Thyroid gland (tissue), 4 donors: Measurements from ENCODE around the gene ZNF692. TPM values are rescaled to one million over a fixed set of nuclear protein-coding genes. Genes with fewer than 3 reads are reported as not detected.

ENCODE experiments used
- DNase-seq, 2 donors: peaks; one replicate each; pipeline ENCODE4 v3.0.0-alpha.2; 2019
- H3K27ac ChIP-seq, 3 donors: fragments of 200-600 bp; sonication (generic); 1 replicate in 2 of 3; 2 replicates in 1 of 3; pipeline ENCODE4 v1.5.1; 2016 to 2019; ENCODE audit warnings: mild to moderate bottlenecking in 1 of 3, moderate library complexity in 1 of 3
- H3K27me3 ChIP-seq: fragments of 200-600 bp; sonication (generic); one replicate; pipeline ENCODE4 v1.5.1; 2019
- H3K36me3 ChIP-seq, 2 donors: fragments of 200-600 bp; sonication (generic); one replicate each; pipeline ENCODE4 v1.5.1; 2016 to 2019
- H3K4me1 ChIP-seq, 2 donors: fragments of 200-600 bp; sonication (generic); one replicate each; pipeline ENCODE4 v1.5.1; 2017 to 2019
- H3K4me3 ChIP-seq, 3 donors: fragments of 200-600 bp; sonication (generic); replicated peaks in 1 of 3; 1 replicate in 2 of 3; 2 replicates in 1 of 3; pipeline ENCODE4 v1.5.1; 2016; ENCODE audit warnings: mild to moderate bottlenecking in 1 of 3
- H3K9me3 ChIP-seq: fragments of 200-600 bp; sonication (generic); one replicate; pipeline ENCODE4 v1.5.1; 2017
- POLR2A ChIP-seq, 2 donors: fragments of 450-650 bp; IDR thresholded peaks; one replicate each; pipeline ENCODE4 v1.6.1; 2017; ENCODE audit warnings: antibody characterized with exemption in 2 of 2, mild to moderate bottlenecking in 2 of 2, moderate library complexity in 1 of 2
- WGBS, 2 donors: methylation state at CpG; one replicate each; pipeline ENCODE4 v1.1.5; 2017; 5-methylcytosine and 5-hydroxymethylcytosine counted together
- intact Hi-C: fragments of 100-400 bp; cut with DNase I; formaldehyde crosslinking; loops from one replicate; pipeline ENCODE4 v1.15.1; 2023
- total RNA-seq, 4 donors: library from RNA; depleted of rRNA; stranded (reverse); fragments of >200 nt; gene quantifications; one replicate each; pipeline ENCODE4 v1.2.3, GENCODE V29; 2016
- TF ChIP-seq, protein P1 (sequence below), 6 experiments: fragments of 200-600 bp in 3 of 6; fragments of 450-650 bp in 3 of 6; sonication (generic) in 3 of 6; IDR thresholded peaks; one replicate each; pipeline ENCODE4 v1.5.1; 2016 to 2019; ENCODE audit warnings: antibody characterized with exemption in 6 of 6, mild to moderate bottlenecking in 2 of 6, inconsistent platforms in 1 of 6, moderate library complexity in 1 of 6

Gene ZNF692
- total RNA-seq, 4 donors from 2014 or later: 17.2 to 59.7 (median 34.1) TPM

DNA sequence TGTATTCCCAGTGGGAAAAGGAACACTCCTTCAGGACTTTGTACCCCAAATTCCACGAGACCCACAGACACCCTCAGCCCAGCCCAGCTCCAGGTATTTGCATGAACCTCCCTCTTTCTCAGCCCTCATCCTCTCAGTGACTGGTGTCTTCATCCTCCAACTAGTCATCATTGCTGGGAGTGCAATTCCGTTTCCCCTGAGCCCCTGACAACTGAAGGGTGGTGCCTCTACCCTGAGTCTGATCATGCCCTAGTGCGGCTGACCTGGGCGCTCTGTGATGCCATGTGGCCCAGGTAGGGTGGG is 3.8 kb upstream of the ZNF692 start:
- H3K36me3 ChIP-seq: no peaks in the 10 kb centered on the region
- no peaks in the 10 kb centered on the region for H3K27me3 ChIP-seq
- intact Hi-C loops: no loop called here
- peaks cover 13 to 23% of the 10 kb centered on the region in 2 donors for H3K4me1 ChIP-seq
- peak overlapping the region; percentile 45 to 72 (median 72) for H3K27ac ChIP-seq
- DNase-seq: no peak
- peak overlapping the region in 2 of 3 donors; percentile 19 to 47 for H3K4me3 ChIP-seq
- WGBS, 2 donors: 14 to 27% methylated on average over 2 of the region's 4 CpGs
- no peak for TF ChIP-seq POLR2A (IDR thresholded peaks at IDR 0.05)
- TF ChIP-seq, protein P1, sequence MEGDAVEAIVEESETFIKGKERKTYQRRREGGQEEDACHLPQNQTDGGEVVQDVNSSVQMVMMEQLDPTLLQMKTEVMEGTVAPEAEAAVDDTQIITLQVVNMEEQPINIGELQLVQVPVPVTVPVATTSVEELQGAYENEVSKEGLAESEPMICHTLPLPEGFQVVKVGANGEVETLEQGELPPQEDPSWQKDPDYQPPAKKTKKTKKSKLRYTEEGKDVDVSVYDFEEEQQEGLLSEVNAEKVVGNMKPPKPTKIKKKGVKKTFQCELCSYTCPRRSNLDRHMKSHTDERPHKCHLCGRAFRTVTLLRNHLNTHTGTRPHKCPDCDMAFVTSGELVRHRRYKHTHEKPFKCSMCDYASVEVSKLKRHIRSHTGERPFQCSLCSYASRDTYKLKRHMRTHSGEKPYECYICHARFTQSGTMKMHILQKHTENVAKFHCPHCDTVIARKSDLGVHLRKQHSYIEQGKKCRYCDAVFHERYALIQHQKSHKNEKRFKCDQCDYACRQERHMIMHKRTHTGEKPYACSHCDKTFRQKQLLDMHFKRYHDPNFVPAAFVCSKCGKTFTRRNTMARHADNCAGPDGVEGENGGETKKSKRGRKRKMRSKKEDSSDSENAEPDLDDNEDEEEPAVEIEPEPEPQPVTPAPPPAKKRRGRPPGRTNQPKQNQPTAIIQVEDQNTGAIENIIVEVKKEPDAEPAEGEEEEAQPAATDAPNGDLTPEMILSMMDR (IDR thresholded peaks at IDR 0.05): no peak
- no peaks in the 10 kb centered on the region for H3K9me3 ChIP-seq

DNA sequence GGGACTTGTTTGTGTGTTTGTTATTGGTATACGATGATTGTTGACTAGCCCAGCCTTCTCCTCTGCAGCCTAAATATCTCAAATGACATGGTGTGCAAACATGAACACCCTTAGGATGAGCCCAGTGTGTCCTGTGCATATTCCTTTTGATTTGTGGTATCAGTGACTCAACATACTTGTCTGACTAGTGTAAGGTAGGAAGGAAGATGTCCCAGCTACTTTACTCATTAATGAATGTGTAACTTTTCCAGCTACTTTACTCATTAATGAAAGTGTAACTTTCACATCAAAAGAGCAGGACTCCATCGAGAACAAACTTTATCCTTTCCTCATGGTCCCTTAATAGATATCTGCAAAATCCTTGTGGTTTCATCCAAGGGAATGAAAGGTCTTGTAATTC is 2.7 kb upstream of the ZNF692 start:
- H3K27ac ChIP-seq: no peak overlapping the region
- no peak overlapping the region for H3K4me3 ChIP-seq
- no peaks in the 10 kb centered on the region for H3K27me3 ChIP-seq
- intact Hi-C loops: no loop called here
- H3K36me3 ChIP-seq: no peaks in the 10 kb centered on the region
- DNase-seq: no peak
- H3K9me3 ChIP-seq: no peaks in the 10 kb centered on the region
- TF ChIP-seq, protein P1 (IDR thresholded peaks at IDR 0.05): no peak
- TF ChIP-seq POLR2A (IDR thresholded peaks at IDR 0.05): no peak
- peaks cover 20 to 32% of the 10 kb centered on the region in 2 donors for H3K4me1 ChIP-seq
- WGBS, 2 donors: 90 to 91% methylated on average over 2 of the region's 2 CpGs

DNA sequence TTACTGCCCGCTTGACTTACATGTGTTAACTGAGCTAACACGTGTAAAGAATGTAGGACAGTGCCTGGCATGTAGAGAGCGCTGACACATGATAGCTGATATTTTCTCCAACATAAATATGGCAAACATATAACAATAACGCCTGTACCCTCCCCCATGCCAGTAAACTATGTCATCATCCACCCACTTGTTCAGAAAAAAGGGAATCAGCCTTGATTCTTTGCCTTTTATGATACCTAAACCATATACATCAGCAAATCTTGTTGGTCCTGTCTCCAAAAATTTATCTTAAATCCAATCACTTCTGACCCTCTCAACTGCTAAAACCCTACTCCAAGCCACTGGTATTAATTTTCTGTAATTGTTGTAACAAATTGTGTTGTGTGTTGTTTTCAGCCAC is 1.1 kb upstream of the ZNF692 start:
- TF ChIP-seq POLR2A (IDR thresholded peaks at IDR 0.05): no peak
- no peaks in the 10 kb centered on the region for H3K36me3 ChIP-seq
- H3K4me3 ChIP-seq: no peak overlapping the region
- peaks cover 20 to 32% of the 10 kb centered on the region in 2 donors for H3K4me1 ChIP-seq
- intact Hi-C loops: no loop called here
- no peaks in the 10 kb centered on the region for H3K27me3 ChIP-seq
- no peaks in the 10 kb centered on the region for H3K9me3 ChIP-seq
- 89 to 93% methylated on average over 4 of the region's 4 CpGs for WGBS, 2 donors
- no peak overlapping the region for H3K27ac ChIP-seq
- DNase-seq: no peak

DNA sequence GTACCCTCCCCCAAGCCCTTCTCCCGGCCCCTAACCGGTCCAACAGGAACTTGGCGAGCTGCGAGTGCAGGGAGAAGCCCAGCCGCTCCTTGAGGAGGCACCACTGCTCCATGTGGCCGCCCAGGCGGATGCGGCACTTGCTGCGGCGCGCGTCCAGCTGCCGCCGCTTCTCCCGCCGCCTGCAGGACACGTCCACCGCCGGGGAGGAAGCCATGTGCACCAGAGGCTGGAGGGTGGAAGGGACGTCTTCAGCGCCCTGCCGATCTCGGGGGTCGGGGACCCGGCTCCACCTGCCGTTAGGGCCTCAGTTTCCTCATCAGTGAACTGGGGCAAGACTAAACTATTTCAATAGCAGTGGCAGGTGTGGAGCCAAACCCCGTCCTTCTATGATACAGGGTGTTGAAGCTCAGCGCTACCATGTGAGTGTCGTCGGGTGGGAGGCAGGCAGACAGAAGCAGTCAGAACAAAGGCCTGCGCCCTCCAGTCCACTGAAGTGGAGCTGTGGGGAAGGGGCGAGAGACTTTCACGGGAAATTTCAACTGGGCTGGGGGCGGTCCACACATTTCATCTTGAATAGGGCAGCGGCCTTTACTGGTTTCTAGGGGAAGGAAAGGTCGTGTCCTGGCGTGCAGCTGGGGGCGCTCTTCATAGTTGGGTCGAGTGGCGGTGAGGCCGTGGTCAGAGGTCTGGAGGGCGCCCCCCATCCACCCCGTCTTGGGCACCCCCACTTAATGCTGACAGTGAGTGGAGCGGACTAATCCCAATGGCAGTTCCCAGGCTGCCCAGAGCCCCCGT is 592 bp downstream of the ZNF692 start:
- Histone ChIP-seq H3K27me3 (no peaks in the 10 kb centered on the region), H3K27ac (peak overlapping the region; percentile 78 to 95 (median 88)), H3K4me1 (peaks cover 15 to 26% of the 10 kb centered on the region in 2 donors), H3K9me3 (no peaks in the 10 kb centered on the region), H3K4me3 (peak overlapping the region; percentile 33 to 57 (median 40)), H3K36me3 (no peaks in the 10 kb centered on the region)
- peak; percentile 85 to 89 for DNase-seq
- WGBS, 2 donors: 1 to 5% methylated on average over 13 to 41 of the region's 45 CpGs
- TF ChIP-seq, protein P1 (IDR thresholded peaks at IDR 0.05): peak in 4 of 6 experiments; percentile 29 to 42 (median 36)
- TF ChIP-seq POLR2A (IDR thresholded peaks at IDR 0.05): peak in 1 of 2 donors; percentile 64
- intact Hi-C loops: no loop called here

DNA sequence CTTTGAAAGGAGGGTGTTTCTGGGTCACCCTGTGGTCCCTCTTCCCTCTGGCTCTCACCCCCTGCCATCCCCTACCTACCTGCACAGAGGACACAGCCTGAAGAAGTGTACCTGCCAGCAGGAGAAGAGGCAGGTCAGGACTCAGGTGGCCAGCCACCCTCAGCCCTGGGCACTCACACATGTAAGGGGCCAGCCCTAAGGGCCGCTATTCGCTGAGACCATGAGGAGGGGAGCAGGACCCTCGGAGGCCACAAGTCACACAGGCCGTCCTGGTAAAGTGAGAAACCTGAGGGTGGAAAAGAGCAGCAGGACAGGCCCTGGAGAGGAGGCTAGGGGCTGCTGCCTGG is 1.2 kb downstream of the ZNF692 start:
- no peaks in the 10 kb centered on the region for H3K9me3 ChIP-seq
- intact Hi-C loops: no loop called here
- no peaks in the 10 kb centered on the region for H3K36me3 ChIP-seq
- peak overlapping the region in 1 of 3 donors; percentile 33 for H3K4me3 ChIP-seq
- H3K27me3 ChIP-seq: no peaks in the 10 kb centered on the region
- TF ChIP-seq, protein P1 (IDR thresholded peaks at IDR 0.05): no peak
- TF ChIP-seq POLR2A (IDR thresholded peaks at IDR 0.05): no peak
- H3K4me1 ChIP-seq: peaks cover 15 to 22% of the 10 kb centered on the region in 2 donors
- peak overlapping the region; percentile 49 to 88 (median 78) for H3K27ac ChIP-seq
- no peak for DNase-seq
- 0 to 3% methylated on average over 2 to 4 of the region's 4 CpGs for WGBS, 2 donors
